22Rv1 (cell line): Measurements from ENCODE around the gene PCED1B.

Experiments used
- ZFX ChIP-seq: fragments of 450-650 bp; IDR thresholded peaks from 2 replicates; pipeline ENCODE4 v1.6.1; 2017; ENCODE audit warnings: antibody characterized with exemption, borderline replicate concordance
- TF ChIP-seq, protein P1 (sequence below): fragments of 450-650 bp; IDR thresholded peaks from 2 replicates; pipeline ENCODE4 v1.5.1; 2017; ENCODE audit warnings: mild to moderate bottlenecking

DNA sequence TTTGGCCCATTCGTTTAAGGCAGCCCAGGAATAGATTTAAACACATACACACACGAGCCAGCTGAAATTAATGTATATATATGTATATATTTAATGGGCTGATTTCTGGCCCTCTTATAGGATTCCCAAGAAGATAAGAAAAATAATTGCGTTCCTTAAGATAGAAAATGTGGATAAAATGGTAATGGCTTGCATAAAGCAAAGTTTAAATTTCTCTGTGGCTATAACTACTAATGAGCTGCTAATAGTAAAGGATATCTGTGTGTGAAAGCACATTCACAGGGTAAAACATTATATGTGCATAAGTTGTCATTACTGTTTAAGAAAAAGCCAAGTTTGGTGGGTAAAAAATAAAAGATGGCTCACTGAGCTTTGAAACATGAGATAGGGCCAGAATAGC lies 134.0 kb downstream of the PCED1B start:
- TF ChIP-seq, protein P1, sequence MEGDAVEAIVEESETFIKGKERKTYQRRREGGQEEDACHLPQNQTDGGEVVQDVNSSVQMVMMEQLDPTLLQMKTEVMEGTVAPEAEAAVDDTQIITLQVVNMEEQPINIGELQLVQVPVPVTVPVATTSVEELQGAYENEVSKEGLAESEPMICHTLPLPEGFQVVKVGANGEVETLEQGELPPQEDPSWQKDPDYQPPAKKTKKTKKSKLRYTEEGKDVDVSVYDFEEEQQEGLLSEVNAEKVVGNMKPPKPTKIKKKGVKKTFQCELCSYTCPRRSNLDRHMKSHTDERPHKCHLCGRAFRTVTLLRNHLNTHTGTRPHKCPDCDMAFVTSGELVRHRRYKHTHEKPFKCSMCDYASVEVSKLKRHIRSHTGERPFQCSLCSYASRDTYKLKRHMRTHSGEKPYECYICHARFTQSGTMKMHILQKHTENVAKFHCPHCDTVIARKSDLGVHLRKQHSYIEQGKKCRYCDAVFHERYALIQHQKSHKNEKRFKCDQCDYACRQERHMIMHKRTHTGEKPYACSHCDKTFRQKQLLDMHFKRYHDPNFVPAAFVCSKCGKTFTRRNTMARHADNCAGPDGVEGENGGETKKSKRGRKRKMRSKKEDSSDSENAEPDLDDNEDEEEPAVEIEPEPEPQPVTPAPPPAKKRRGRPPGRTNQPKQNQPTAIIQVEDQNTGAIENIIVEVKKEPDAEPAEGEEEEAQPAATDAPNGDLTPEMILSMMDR, result no peak
- no peak for TF ChIP-seq ZFX
